SW480 (cell line): ENCODE measurements around the gene SRPX.

Experiments used
- DNase-seq: peaks from one replicate; pipeline ENCODE4 v3.0.0-alpha.2; 2016; ENCODE audit warnings: low spot score

Gene SRPX

GRCh38 chrX:38129366-38129765 is 91.3 kb downstream of the SRPX start:
- no peak for DNase-seq

GRCh38 chrX:38127961-38128360 is 92.7 kb downstream of the SRPX start:
- no peak for DNase-seq

- no peak for DNase-seq
Measured at GRCh38 chrX:38126179-38126578, 94.5 kb downstream of the SRPX start.

- no peak for DNase-seq
Measured at GRCh38 chrX:38124000-38124399, 96.7 kb downstream of the SRPX start.

GRCh38 chrX:38117485-38117884 is 103.2 kb downstream of the SRPX start:
- no peak for DNase-seq

GRCh38 chrX:38116706-38117105 is 104.0 kb downstream of the SRPX start:
- DNase-seq = no peak

- DNase-seq = no peak
Measured at GRCh38 chrX:38112566-38112965, 108.1 kb downstream of the SRPX start.

- no peak for DNase-seq
Measured at GRCh38 chrX:38111196-38111595, 109.5 kb downstream of the SRPX start.

- DNase-seq = no peak
Measured at GRCh38 chrX:38110231-38110630, 110.4 kb downstream of the SRPX start.

- no peak for DNase-seq
Measured at GRCh38 chrX:38109042-38109898, 111.4 kb downstream of the SRPX start.

GRCh38 chrX:38108364-38108763 is 112.3 kb downstream of the SRPX start:
- no peak for DNase-seq

GRCh38 chrX:38106991-38107655 is 113.5 kb downstream of the SRPX start:
- DNase-seq = peak; percentile 2

GRCh38 chrX:38105216-38105725 is 115.4 kb downstream of the SRPX start:
- DNase-seq = no peak

GRCh38 chrX:38103857-38104812 is 116.5 kb downstream of the SRPX start:
- DNase-seq = no peak

- DNase-seq = no peak
Measured at GRCh38 chrX:38102875-38103274, 117.8 kb downstream of the SRPX start.

GRCh38 chrX:38102240-38102639 is 118.4 kb downstream of the SRPX start:
- DNase-seq = no peak

GRCh38 chrX:38099688-38100087 is 121.0 kb downstream of the SRPX start:
- DNase-seq = no peak
